HepG2 (cell line): Measurements from ENCODE around the gene SLC22A23. TPM values are rescaled to one million over a fixed set of nuclear protein-coding genes. Genes with fewer than 3 reads are reported as not detected.

Source experiments
- ATAC-seq: fragments of 200-7000 bp; cut with Tn5 transposase; 3 replicates; pipeline ENCODE4 v1.9.1; 2020; ENCODE audit warnings: mild to moderate bottlenecking, moderate library complexity
- BruUV-seq: library from RNA; stranded (reverse); fragments of 400-500 nt; replicated peaks from 2 replicates; lab custom pipeline; 2021; lab: Mats Ljungman, UMichigan
- CTCF ChIA-PET: fragments of 300-600 bp; formaldehyde crosslinking; extraction: SDS; loops from one replicate; lab custom pipeline; 2021; ENCODE audit warnings: low total read pairs, inconsistent platforms, low intra/inter-chr PET ratio; lab: Yijun Ruan, JAX
- POLR2A ChIA-PET: fragments of 350-600 bp; sonication (Branson Sonifier 250); formaldehyde crosslinking; loops from one replicate; lab custom pipeline; 2020; ENCODE audit warnings: antibody characterized with exemption, inconsistent platforms; lab: Yijun Ruan, JAX
- DNase-seq: peaks from one replicate; pipeline ENCODE4 v3.0.0-alpha.2; 2015; ENCODE audit warnings: low spot score
- FAIRE-seq: peaks from 3 replicates; lab custom pipeline; 2011; peaks lifted over from hg19 to GRCh38; lab: Jason Lieb, UNC
- H2AFZ ChIP-seq: one replicate; pipeline ENCODE4 v1.6.1; 2011; ENCODE audit warnings: low read length, inconsistent platforms
- H3K27ac ChIP-seq: fragments of 300-600 bp; 3 replicates; pipeline ENCODE4 v1.8.0; 2011; ENCODE audit warnings: mixed run types, mild to moderate bottlenecking, mixed read lengths, low read length, inconsistent platforms; ENCODE audit not compliant: insufficient read depth; ENCODE audit errors: extremely low read length
- H3K27me3 ChIP-seq, 2 experiments: fragments of 200-600 bp in 1 of 2; 2 replicates in 1 of 2; 3 replicates in 1 of 2; pipeline versions ENCODE4 v1.6.0 to v1.8.0; 2011; ENCODE audit warnings: low read length in 2 of 2, mild to moderate bottlenecking in 2 of 2, moderate library complexity in 2 of 2, inconsistent platforms in 1 of 2; ENCODE audit not compliant: insufficient read depth in 2 of 2, control insufficient read depth in 1 of 2
- H3K36me3 ChIP-seq, 2 experiments: fragments of 200-600 bp in 1 of 2; replicated peaks in 1 of 2; 2 replicates in 1 of 2; 3 replicates in 1 of 2; pipeline versions ENCODE4 v1.5.1 to v1.8.0; 2011; ENCODE audit warnings: low read length in 2 of 2, inconsistent platforms in 1 of 2; ENCODE audit not compliant: insufficient read depth in 2 of 2, control insufficient read depth in 1 of 2
- H3K4me1 ChIP-seq: 2 replicates; pipeline ENCODE4 v1.5.1; 2012; ENCODE audit warnings: low read length, inconsistent platforms; ENCODE audit not compliant: insufficient read depth
- H3K4me2 ChIP-seq: 2 replicates; pipeline ENCODE4 v1.6.0; 2011; ENCODE audit warnings: low read depth, low read length, inconsistent platforms
- H3K4me3 ChIP-seq, 3 experiments: fragments of 200-600 bp in 1 of 3; sonication (generic), shearing (Covaris generic) in 1 of 3; replicated peaks in 1 of 3; 2 replicates each; pipeline ENCODE4 v1.5.1; 2011 to 2016; ENCODE audit warnings: low read length in 3 of 3, inconsistent platforms in 2 of 3, low read depth in 2 of 3, mild to moderate bottlenecking in 2 of 3, control low read depth in 1 of 3, mixed read lengths in 1 of 3; ENCODE audit not compliant: insufficient read depth in 1 of 3
- H3K79me2 ChIP-seq: one replicate; pipeline ENCODE4 v1.6.1; 2011; ENCODE audit warnings: low read length, inconsistent platforms; ENCODE audit not compliant: insufficient read depth
- H3K9ac ChIP-seq: 2 replicates; pipeline ENCODE4 v1.6.0; 2011; ENCODE audit warnings: mild to moderate bottlenecking, low read depth, low read length, inconsistent platforms; ENCODE audit not compliant: insufficient read depth
- H3K9me3 ChIP-seq: 2 replicates; pipeline ENCODE4 v1.5.1; 2012; ENCODE audit warnings: mild to moderate bottlenecking, low read length
- H4K20me1 ChIP-seq: 2 replicates; pipeline ENCODE4 v1.6.0; 2011; ENCODE audit warnings: inconsistent platforms, mild to moderate bottlenecking, low read length, moderate library complexity; ENCODE audit not compliant: insufficient read depth
- ATF7 ChIP-seq, 2 experiments: fragments of 450-650 bp in 1 of 2; sonication (generic) in 1 of 2; formaldehyde crosslinking in 1 of 2; IDR thresholded peaks; 2 replicates each; pipeline versions ENCODE4 v1.4.0 to v1.6.1; 2016 to 2020; ENCODE audit warnings: antibody characterized with exemption in 1 of 2, mild to moderate bottlenecking in 1 of 2, missing genetic modification reagents in 1 of 2
- CENPBD1 ChIP-seq: sonication (generic); formaldehyde crosslinking; IDR thresholded peaks from 2 replicates; pipeline ENCODE4 v1.8.0; 2022; ENCODE audit warnings: missing genetic modification reagents, low read depth, mild to moderate bottlenecking, borderline replicate concordance
- FOXJ3 ChIP-seq: sonication (generic); formaldehyde crosslinking; IDR thresholded peaks from 2 replicates; pipeline ENCODE4 v1.4.0; 2020; ENCODE audit warnings: missing genetic modification reagents, mild to moderate bottlenecking, borderline replicate concordance
- GFI1 ChIP-seq: sonication (generic); formaldehyde crosslinking; IDR thresholded peaks from 2 replicates; pipeline ENCODE4 v1.5.0; 2020; ENCODE audit warnings: missing genetic modification reagents, mild to moderate bottlenecking, borderline replicate concordance
- HDAC2 ChIP-seq: sonication (generic); formaldehyde crosslinking; IDR thresholded peaks from 2 replicates; pipeline ENCODE4 v1.4.0; 2020; ENCODE audit warnings: missing genetic modification reagents
- JUNB ChIP-seq: sonication (generic); formaldehyde crosslinking; IDR thresholded peaks from 2 replicates; pipeline ENCODE4 v1.8.0; 2022; ENCODE audit warnings: missing genetic modification reagents, mild to moderate bottlenecking, borderline replicate concordance
- NFYB ChIP-seq: sonication (generic); formaldehyde crosslinking; IDR thresholded peaks from 2 replicates; pipeline ENCODE4 v1.4.0; 2020; ENCODE audit warnings: missing genetic modification reagents
- PLRG1 ChIP-seq: fragments of 450-650 bp; conservative IDR thresholded peaks from 2 replicates; pipeline ENCODE4 v1.6.1; 2016
- REST ChIP-seq, 2 experiments: IDR thresholded peaks; 2 replicates each; pipeline ENCODE4 v1.6.1; 2011 to 2012; ENCODE audit warnings: low read length in 2 of 2, borderline replicate concordance in 1 of 2, low read depth in 1 of 2, mild to moderate bottlenecking in 1 of 2, moderate library complexity in 1 of 2
- TBX3 ChIP-seq: fragments of 450-650 bp; IDR thresholded peaks from 2 replicates; pipeline ENCODE4 v1.6.1; 2017; ENCODE audit warnings: antibody characterized with exemption, mild to moderate bottlenecking, inconsistent platforms, borderline replicate concordance
- TERF1 ChIP-seq: sonication (generic); formaldehyde crosslinking; IDR thresholded peaks from 2 replicates; pipeline ENCODE4 v1.8.0; 2022; ENCODE audit warnings: mild to moderate bottlenecking, missing genetic modification reagents, moderate library complexity
- ZNF256 ChIP-seq: sonication (generic); formaldehyde crosslinking; conservative IDR thresholded peaks from 2 replicates; pipeline ENCODE4 v1.4.0; 2020; ENCODE audit warnings: missing genetic modification reagents
- WGBS: methylation state at CpG from one replicate; pipeline ENCODE4 v1.1.6; 2017; ENCODE audit warnings: low lambda C conversion rate; 5-methylcytosine and 5-hydroxymethylcytosine counted together
- in situ Hi-C: cut with HindIII; loops from 2 replicates; pipeline ENCODE4 v1.10.0; 2017; ENCODE audit warnings: low pct_unique_long_range_greater_than_20kb; ENCODE audit not compliant: extremely low pct_ligation_motif_present
- intact Hi-C: fragments of 100-400 bp; cut with micrococcal nuclease; formaldehyde crosslinking; loops from one replicate; pipeline ENCODE4 v1.10.0; 2022; ENCODE audit not compliant: unreplicated experiment
- polyA plus RNA-seq, 8 experiments: library from polyadenylated mRNA; depleted of rRNA in 3 of 8; stranded (reverse) in 7 of 8; unstranded in 1 of 8; fragments of >200 nt; fragmentation: Illumina TruSeq in 4 of 8; extraction: Trizol in 4 of 8; gene quantifications; 2 replicates each; pipeline versions ENCODE4 v1.2.1 to v1.2.3, GENCODE V29; 2011 to 2016; ENCODE audit warnings: low read depth in 4 of 8, missing spikeins in 1 of 8, mixed read lengths in 1 of 8; ENCODE audit not compliant: insufficient read depth in 1 of 8
- total RNA-seq, 5 experiments: library from RNA; depleted of rRNA; stranded (reverse); fragments of >200 nt; fragmentation: Illumina TruSeq; extraction: Trizol; gene quantifications; 2 replicates each; pipeline ENCODE4 v1.2.3, GENCODE V29; 2016; ENCODE audit warnings: low read depth in 1 of 5
- TF ChIP-seq, protein P1 (sequence below): conservative IDR thresholded peaks from 2 replicates; pipeline ENCODE4 v1.6.1; 2018; ENCODE audit warnings: missing genetic modification reagents
- TF ChIP-seq, protein P2 (sequence below): IDR thresholded peaks from 2 replicates; pipeline ENCODE4 v1.6.1; 2016; ENCODE audit warnings: missing genetic modification reagents, missing compliant biosample characterization

SLC22A23 gene
- total and polyA plus RNA-seq, 2 of the 13 experiments (the other 11 are each of a cell fraction or from before 2014, with no cell fraction given): 11.8 to 17.5 TPM

DNA sequence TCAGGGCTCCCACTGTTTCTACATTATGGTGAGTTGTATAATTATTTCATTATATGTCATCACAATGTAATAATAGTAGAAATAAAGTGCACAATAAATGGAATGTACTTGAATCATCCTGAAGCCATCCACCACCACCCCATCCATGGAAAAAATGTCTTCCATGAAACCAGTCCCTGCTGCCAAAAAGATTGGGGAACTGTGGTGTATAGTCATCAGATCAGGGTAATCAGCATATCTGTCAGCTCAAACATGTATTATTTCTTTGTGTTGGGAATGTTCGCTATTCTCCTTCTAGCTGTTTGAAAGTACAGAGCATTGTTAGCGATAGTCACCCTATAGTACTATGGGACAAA, 33.8 kb upstream of the SLC22A23 start:
- POLR2A ChIA-PET: no interaction called here
- in situ Hi-C loops: no loop called here
- DNase-seq: no peak

More for the DNA sequence above, 33.8 kb upstream of the SLC22A23 start:
- H3K79me2 ChIP-seq: no peaks in the 10 kb centered on the region
- no peak overlapping the region for H2AFZ ChIP-seq
- FAIRE-seq (no peak), ATAC-seq (no peak)
- TF ChIP-seq ATF7 (IDR thresholded peaks at IDR 0.05): no peak
- no peak for TF ChIP-seq ATF7 (CRISPR knock-in tag; IDR thresholded peaks at IDR 0.05)
- TF ChIP-seq FOXJ3: no peak
- TF ChIP-seq, protein P1, sequence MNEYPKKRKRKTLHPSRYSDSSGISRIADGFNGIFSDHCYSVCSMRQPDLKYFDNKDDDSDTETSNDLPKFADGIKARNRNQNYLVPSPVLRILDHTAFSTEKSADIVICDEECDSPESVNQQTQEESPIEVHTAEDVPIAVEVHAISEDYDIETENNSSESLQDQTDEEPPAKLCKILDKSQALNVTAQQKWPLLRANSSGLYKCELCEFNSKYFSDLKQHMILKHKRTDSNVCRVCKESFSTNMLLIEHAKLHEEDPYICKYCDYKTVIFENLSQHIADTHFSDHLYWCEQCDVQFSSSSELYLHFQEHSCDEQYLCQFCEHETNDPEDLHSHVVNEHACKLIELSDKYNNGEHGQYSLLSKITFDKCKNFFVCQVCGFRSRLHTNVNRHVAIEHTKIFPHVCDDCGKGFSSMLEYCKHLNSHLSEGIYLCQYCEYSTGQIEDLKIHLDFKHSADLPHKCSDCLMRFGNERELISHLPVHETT (CRISPR knock-in tag): no peak
- no peak for TF ChIP-seq GFI1 (CRISPR knock-in tag)
- no peak for TF ChIP-seq TERF1 (CRISPR knock-in tag)
- no peak for TF ChIP-seq REST (IDR thresholded peaks at IDR 0.05; ENCODE audit: borderline replicate concordance in 1 of 2, low read depth in 1 of 2, low read length in 2 of 2)
- TF ChIP-seq, protein P2, sequence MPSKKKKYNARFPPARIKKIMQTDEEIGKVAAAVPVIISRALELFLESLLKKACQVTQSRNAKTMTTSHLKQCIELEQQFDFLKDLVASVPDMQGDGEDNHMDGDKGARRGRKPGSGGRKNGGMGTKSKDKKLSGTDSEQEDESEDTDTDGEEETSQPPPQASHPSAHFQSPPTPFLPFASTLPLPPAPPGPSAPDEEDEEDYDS (CRISPR knock-in tag): no peak
- no peak for TF ChIP-seq NFYB (CRISPR knock-in tag)
- no peak for TF ChIP-seq JUNB (CRISPR knock-in tag)
- no peak for TF ChIP-seq TBX3
- no peak for TF ChIP-seq ZNF256 (CRISPR knock-in tag)
- TF ChIP-seq PLRG1: no peak
- TF ChIP-seq HDAC2 (CRISPR knock-in tag): no peak
- no peak for TF ChIP-seq CENPBD1 (CRISPR knock-in tag)
- H4K20me1 ChIP-seq: no peaks in the 10 kb centered on the region
- no peak overlapping the region for H3K27ac ChIP-seq
- no peaks in the 10 kb centered on the region for H3K36me3 ChIP-seq
- H3K4me2 ChIP-seq: no peak overlapping the region
- peaks cover 15% of the 10 kb centered on the region; the same call in 1 of the 2 replicates for H3K4me1 ChIP-seq
- H3K9ac ChIP-seq: no peak overlapping the region
- H3K9me3 ChIP-seq: no peaks in the 10 kb centered on the region
- H3K4me3 ChIP-seq: no peak overlapping the region
- intact Hi-C loops: no loop called here
- H3K27me3 ChIP-seq: peaks cover 3 to 63% of the 10 kb centered on the region in 2 experiments; a peak in 4 of 5 replicates
- CTCF ChIA-PET: no interaction called here
- 86% methylated on average over 2 of the region's 2 CpGs for WGBS
- no TSS peak for BruUV-seq
